GM21423 (cell line): ENCODE measurements around the gene CARS2.
"Not testable (repeated sequence)": the region's sequence is repeated elsewhere in the genome, so short reads cannot be mapped to it uniquely, and the experiment has no call there.

Experiments
- ATAC-seq: cut with Tn5 transposase; IDR thresholded peaks from one replicate; pipeline ENCODE4 v1.9.1; 2021; ENCODE audit warnings: mild to moderate bottlenecking, moderate library complexity; ENCODE audit not compliant: unreplicated experiment

CARS2 gene

DNA sequence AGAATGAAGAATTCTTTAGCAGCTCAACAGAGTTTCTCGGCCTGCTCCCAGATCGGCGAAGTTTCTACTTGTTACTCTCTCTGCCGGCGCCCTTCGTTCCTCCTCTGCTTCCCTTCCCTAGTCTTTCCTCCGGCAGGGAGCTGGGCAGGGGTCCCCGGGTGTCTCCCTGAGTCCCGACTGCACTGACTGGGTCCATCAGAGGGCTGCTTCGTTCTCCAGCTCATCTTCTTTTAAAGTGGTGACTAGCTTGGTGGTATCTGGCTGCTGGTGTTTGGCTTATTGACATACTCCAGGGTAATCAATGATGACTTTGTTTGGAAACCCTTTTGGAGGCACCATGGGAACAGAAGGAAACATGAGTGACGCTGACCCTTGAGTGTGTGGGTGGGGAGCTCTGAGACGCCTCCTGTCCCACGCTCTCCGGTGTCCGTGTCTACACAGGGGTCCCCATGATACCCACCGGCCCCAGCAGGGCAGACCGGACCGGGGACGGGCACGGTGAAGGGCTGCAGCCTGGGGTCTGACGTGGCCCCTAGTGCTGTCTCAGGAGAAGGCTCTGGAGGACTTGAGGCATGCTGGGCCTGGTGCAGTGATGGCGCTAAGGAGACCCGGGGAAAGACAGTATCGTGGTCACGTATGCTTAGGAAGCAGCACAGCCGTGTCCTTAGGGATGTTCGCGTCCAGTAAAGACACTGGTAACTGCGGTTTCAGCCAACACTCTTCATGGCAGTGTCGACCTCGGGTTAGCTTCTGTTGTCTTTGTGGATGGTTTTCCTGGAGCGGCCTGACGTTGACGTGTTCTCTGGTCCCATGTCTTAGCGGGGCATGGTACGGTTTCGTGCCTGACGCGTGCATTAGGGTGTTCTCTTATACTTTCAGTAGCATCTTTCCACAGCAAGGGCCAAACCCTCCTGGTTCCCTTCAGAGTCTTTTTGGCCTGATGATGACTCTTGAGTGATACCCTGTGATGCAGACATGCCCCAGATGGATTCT is 66.8 kb downstream of the CARS2 start:
- ATAC-seq, result no peak

DNA sequence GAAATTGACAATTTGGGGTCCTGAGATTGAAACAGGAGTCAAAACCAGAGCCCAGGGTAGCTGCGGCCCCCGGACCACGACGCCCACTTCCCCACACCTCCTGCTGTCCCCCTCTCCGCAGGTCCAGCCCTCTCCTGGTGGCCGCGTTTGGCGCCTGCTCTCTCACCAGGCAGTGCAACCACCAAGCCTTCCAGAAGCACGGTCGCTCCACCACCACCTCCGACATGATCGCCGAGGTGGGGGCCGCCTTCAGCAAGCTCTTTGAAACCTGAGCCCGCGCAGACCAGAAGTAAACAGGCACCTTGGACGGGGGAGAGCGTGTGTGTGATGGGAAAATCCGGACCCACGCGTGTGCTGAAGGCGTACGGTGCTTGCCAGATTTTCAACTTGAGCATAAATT is 67.7 kb downstream of the CARS2 start:
- ATAC-seq, result no peak

DNA sequence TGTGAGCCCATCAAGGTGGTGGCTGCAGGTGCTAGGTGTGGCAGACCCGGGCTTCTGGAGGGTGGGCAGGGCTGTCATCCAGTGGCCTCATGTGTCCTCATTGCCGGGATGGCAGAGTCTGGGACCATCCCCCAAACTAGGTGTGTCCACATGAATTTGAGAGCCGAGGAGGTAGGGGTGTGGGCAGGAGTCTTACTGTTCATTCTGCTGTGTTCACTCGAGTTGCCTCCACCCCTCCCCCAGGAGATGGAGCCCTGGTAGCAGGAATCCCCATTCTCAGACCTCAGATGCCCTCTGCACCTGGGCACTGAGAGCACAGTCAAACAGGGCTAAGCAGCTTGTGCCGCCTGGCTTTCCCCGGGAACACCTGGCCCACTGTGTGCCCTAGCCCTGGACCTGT is 68.2 kb downstream of the CARS2 start:
- ATAC-seq, result no peak

DNA sequence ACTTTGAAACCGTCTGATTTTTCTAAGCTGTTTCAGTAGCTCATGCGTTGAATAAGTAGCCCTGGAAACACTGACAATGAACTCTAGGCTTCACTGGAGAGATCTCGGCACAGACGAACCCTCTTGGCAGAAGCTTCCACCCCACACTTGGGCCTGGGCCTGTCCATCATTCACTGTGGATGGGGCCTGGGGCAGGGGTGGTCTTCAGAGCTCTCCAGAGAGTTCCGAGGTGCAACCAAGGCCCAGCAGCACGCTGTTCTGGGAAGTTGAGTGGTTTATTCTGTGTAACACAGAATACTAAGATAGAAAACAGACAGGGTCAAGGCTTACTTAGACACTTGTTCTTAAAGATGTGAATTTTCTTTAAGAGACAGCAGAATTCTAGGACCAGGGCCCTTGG is 68.6 kb downstream of the CARS2 start:
- ATAC-seq, result no peak

DNA sequence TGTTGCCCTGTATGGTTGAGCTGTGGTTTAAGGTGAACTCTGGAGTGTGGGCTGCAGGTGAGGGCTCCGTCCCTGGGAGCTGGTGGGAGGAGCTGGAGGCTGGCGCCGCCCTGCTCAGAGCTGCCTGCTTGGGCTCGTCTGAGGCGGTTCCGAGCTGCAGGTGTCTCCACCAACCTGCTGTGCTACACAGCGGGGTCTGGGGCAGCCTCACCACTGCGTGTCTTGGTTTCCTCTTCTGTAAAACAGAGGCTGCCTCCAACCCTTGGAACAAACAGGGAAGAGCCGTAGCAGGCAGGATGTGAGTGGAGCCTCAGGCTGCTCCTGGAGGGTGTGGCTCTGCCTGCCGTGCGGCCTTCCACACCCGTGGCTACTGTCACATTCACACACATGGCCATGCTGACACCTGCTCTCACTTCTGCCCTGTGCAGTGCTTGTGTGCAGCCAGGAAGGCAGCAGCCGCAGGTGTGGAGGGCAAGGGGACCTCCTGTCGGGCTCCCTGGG is 69.2 kb downstream of the CARS2 start:
- ATAC-seq, result no peak

GRCh38 chr13:110636053-110636475 is 69.9 kb downstream of the CARS2 start:
- ATAC-seq, result no peak

DNA sequence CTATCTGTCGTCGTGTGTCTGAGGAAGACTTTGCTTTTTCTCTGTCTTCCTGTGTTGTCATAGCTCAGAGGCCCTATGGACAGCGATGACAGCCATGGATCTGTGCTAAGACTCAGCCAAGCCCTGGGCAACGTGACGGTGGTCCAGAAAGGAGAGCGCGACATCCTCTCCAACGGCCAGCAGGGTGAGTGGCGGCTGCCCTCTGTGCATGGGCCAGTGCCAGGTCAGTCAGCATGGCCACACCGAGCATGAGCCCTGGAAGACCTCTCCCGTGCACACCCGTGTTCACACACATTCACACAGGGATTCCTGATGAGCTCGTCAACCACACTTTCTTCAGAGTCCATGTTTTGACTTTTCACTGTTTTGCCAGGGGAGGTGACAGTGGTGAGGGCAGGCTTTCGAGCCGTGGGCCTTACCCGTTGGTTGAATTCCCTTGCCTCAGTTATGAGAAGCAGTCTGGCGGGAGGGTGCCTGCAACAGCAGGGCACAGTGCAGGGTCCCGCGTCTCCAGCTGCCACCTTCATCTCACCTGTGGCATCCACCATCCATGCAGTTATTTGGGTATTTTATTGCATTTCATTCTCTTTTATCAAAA is 70.4 kb downstream of the CARS2 start:
- no peak for ATAC-seq

DNA sequence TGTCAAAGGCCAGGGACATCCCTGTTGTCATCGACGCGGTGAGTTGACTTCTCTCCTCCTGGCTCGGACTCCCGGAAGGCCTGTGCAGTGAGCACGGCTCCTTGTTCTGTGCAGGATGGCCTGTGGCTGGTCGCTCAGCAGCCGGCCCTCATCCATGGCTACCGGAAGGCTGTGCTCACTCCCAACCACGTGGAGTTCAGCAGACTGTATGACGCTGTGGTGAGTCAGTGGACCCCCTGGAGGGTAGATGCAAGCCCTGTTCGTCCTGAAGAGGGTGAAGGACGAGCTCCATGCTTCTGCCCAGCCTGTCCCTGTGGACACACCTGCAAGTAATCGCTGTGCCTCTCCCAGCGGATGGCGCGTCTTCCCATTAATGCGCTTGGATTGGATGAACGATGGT is 71.4 kb downstream of the CARS2 start:
- ATAC-seq, result no peak

GRCh38 chr13:110633776-110634175 is 72.1 kb downstream of the CARS2 start:
- ATAC-seq, result no peak

DNA sequence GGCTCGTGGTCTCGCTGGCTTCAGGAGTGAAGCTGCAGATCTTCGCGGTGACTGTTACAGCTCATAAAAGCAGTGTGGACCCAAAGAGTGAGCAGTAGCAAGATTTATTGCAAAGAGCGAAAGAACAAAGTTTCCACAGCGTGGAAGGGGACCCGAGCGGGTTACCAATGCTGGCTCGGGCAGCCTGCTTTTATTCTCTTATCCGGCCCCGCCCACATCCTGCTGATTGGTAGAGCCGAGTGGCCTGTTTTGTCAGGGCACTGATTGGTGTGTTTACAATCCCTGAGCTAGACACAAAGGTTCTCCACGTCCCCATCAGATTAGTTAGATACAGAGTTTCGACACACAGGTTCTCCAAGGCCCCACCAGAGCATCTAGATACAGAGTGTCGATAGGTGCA is 73.7 kb downstream of the CARS2 start:
- not testable (repeated sequence) for ATAC-seq

DNA sequence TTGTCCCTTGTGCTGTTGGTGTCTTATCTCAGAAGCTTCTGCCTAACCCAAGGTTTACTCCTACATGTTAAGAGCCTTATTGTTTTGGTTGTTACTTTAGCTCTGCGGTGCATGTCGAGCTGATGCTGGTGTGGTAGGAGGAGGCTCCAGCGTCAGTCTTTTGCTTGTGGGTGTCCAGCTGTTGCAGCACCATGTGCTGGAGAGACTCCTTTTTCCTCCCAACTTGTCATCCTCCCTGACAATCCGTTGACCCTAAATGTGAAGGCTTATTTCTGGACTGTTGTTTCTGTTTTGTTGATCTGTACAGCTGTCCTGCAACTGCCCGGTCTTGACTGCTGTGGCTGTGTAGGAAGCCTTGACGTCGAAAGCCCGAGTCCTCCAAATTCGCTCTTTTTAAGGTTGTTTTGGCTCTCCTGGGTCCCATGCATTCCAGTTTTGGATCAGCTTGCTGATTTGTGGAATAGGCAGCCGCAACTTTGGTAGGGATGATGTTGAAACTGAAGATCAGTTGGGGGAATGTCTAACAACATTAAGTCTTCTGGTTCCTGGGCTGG is 75.3 kb downstream of the CARS2 start:
- no peak for ATAC-seq

- no peak for ATAC-seq
Observed at GRCh38 chr13:110629735-110630134, 76.2 kb downstream of the CARS2 start.

GRCh38 chr13:110628952-110629701 is 76.8 kb downstream of the CARS2 start:
- ATAC-seq, result no peak

GRCh38 chr13:110628477-110628793 is 77.5 kb downstream of the CARS2 start:
- ATAC-seq, result no peak

DNA sequence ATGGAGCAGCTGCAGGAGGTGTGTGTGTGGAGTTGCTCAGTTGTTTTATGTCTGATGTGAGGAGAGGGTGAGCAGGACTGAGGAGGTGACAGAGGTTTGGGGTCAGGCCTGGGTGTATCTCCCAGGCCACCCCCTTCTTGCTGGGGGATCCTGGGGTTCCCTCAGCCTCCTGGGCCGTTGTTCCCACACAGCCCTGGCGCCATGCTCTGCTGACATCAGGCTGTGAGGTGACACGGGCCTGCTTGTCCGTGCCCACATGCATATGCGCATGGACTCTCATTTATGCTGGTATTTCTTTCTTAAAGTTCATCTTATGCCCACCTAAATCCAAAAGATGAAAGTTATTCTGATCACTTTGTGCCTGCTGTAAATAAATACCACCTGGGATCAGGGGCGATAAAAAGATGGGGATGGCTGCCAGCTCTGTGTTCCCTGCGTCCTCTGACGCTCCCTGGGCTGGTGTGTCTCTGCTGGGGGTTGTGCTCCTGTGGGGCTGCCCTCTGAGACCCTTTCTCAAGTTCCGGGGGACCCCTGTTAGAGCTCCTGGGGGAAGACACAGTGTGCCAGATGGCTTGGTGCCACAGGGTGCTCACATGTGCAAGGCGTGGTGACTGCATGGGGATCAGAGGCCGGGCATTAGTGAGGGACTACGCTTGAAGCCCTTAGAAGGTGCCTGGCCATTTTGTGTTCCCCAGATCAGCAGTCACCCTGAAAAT is 78.0 kb downstream of the CARS2 start:
- no peak for ATAC-seq

DNA sequence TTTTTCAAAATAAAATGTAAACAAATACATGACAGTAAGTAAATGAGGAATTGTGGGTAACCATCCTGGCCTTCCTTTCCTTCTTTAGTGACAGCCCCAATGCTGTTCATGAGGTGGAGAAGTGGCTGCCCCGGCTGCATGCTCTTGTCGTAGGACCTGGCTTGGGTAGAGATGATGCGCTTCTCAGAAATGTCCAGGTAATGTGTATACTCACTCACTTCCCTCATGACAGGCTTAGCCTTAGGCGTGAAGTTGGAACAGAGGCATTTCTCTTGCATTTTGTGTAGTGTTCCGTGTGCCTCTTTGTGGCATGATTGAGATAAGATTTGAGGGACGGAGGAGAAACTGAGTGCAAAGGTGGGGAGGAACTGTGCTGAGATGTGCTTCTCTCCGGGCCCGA is 78.6 kb downstream of the CARS2 start:
- ATAC-seq, result no peak

DNA sequence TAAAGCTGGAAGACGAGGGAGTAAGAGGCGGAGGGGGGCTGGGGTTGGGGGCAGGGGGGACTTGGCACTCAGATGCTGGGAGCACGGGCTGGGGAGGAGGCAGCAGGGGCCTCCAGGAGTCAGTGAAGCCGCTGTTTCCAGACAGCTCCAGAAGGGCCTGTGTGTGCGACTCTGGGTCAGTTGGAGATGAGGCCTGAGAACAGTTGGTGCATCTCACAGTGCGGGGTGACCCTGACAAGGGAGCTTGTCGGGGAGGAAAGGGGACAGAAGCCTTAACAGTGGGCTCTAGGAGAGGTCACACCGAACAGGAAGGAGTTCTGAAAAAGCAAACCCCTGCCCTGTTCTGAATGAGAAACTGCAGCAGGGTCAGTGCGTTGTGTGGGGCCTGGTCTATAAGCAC is 79.4 kb downstream of the CARS2 start:
- ATAC-seq, result no peak

DNA sequence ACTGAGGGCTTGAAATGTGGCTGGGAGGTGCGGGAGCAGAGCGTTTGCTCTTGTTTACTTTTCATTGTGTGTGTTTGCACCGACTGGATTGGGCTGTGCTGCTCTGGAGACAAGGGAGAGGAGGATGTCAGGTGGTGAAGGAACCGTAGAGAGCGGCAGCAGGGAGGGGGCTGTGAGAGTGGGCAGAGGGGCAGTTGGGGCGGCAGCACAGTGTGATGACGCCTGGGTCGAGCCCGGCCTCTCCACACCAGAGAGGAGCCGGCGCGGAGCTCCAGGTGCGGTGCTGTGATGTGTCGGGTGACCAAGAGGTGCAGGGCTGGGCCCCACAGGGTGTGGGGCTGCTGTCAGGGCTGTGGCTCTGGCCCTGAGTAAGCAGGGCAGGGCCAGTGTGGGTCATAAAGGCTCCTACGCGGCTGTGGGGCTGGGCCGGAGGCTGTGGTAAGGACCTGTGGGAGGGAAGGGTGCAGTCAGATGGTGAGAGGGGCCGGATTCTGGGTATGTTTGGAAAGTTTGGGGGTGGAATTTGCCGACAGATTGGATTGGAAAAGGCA is 80.1 kb downstream of the CARS2 start:
- no peak for ATAC-seq

GRCh38 chr13:110624766-110625756 is 80.9 kb downstream of the CARS2 start:
- ATAC-seq, result no peak
